RPMI8226 (cell line): ENCODE measurements around the gene TGFBR3L.
"Not testable (repeated sequence)": the region's sequence is repeated elsewhere in the genome, so short reads cannot be mapped to it uniquely, and the experiment has no call there.

Experiments used
- DNase-seq: peaks from one replicate; pipeline ENCODE4 v3.0.0-alpha.2; 2015

Gene TGFBR3L

DNA sequence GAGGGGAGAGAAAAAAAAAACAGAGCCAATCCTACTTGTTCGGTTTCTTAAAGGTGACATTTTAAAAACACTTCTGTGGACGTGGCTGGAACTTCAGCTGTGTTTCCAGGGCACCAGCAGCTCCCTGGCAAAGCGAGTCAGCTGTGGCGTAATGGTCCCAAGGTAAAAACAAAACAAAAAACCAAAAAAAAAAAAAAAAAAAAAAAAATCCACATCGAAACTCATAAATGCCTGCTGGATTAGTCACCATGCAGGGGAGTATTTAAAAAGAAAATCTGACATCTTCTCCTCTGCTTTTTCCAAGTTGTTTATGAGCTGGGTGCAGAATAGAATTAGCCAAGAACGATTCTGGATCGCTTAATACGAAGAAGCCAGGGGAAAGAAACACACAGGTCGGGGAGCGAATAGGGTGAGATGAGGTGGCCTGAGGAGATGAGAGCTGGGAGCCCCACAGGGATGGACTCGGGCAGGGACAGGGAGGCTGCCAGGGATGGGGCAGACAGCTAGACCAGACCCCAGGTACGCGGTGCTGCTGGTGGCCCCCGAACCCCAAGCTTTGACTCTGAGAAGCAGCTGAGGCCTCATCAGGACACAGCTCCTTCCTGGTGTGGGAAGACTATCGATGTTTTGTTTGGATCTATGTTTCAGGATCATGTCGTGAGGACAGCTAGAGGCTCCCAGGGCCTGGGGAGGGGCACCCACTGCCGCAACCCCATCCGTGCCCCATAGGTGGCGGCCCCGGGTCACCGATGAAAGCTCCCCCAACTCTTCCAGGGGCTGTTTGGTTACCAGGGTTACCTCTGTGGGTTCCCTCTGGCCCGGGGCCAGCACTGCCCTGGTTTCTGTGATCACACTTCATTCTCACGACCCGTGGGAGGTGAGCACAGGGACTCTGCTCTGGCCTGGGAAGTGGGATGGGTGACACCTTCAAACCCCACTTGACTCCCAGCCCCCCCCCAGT lies 14.4 kb downstream of the TGFBR3L start:
- DNase-seq: peak; percentile 62

DNA sequence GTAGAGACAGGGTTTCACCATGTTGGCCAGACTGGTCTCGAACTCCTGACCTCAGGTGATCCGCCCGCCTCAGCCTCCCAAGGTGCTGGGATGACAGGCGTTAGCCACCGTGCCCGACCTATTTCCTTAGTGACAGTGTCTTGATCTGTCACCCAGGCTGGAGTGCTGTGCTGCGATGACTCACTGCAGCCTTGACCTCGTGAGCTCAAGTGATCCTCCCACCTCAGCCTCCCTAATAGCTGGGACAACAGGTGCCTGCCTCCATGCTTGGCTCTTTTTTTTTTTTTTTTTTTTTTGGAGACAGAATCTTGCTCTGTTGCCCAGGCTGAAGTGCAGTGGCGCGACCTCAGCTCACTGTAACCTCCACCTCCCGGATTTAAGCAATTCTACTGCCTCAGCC lies 15.4 kb downstream of the TGFBR3L start:
- not testable (repeated sequence) for DNase-seq

DNA sequence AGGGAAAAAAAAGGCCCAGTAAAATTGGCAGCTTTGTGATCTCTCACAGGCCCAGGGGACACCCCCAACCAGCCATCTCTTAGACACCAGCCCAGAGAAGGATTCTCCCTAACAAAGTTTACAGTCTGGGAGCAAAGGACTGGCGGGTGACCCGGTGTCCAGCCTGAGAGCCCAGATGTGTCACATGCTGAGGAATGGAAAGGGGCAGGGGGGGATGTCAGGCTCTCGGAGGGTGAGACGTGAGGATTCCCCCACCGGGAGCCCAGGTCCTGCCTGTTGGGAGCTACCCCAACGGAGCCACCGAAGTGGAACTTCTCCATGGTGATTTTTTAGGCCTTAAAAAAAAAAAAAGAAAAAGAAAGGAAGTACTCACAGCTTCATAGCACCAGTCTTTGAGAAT lies 16.1 kb downstream of the TGFBR3L start:
- DNase-seq: no peak

DNA sequence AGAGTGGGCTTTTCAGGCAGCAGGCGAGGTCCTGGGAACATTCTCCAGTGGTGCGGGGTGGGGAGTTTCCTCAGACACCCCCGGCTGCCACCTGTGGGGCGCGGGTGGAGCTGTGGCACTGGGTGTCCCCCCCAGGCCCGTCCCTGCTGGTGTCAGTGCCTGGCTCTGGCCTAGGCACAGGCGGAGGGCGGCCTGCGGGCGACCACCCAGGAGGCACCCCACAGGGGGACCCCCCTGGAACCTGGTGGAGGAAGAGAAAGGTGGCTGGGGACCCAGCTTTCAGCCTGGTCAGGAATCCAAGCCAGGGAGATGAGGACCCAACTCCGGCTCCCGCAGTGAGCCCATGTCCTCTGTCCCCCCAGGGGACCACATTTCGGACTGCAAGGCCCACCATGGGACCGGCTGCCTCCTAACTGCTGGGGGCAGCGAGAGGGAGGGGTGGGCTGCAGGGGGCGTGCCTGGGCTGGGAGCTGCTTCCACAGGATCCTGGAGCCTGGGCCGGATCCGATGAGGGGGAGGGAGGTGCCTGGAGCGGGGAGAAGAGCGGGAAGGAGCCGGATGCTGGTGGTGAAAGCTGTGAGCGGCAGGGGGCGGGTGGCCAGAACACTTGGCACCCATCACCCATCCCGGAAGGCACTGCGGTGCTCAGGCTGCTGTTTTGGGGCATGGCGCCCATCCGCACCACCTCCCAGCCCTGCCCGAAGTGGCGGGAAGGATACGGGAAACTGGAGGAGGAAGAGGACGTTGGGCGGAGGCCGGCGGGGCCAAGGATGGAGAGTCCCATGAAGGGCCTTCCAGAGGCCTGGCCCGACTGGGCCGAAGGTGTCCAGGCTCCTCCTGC lies 16.8 kb downstream of the TGFBR3L start:
- DNase-seq: no peak

DNA sequence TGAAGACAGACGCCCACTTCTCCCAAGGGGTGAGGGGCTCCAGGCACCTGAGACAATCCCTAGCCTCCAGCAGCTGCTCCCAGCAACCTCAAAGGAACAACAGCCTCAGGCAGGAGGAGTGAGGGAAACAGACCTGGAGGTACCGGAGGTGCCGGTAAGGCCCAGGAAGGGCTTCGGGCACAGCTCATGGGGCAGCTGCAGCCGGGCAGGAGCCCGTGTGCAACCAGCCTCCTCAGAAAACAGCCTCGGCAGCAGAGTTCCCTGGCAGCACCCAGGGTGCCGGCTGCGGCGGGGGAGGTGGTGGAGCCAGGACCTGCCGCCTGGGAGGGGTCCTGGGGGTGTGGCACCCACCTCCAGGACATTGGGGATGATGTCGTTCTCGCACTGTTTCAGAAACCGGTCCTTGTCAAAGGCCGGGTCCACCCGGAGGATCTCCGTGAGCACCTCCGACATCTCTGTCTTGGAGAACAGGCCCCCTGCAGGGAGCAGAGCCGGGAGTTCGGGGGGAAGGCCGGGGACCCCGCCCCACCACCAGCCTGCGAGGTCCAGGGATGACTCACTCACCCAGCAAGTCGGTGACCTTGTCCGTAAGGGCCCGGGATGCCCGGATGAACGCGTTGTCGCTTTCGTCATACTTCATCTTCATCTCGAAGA lies 17.8 kb downstream of the TGFBR3L start:
- DNase-seq: no peak

DNA sequence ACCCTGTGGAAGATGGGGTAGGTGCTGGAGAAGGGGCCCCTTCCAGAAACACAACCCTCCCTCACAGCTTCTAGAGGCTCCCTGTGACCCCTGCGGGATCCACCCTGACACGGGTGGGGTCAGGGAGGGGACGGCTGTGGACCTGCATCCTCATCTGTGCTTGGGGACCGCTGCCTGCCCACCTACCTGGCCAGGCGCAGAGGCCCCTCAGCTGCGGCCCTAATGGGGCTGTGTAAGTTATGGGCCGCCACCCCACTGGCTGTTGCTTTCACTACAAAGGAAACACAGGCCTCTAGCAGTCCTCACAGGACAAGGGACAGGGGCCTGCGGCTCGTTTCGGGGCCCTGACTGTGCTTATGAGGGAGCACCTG lies 18.3 kb downstream of the TGFBR3L start:
- DNase-seq: no peak

DNA sequence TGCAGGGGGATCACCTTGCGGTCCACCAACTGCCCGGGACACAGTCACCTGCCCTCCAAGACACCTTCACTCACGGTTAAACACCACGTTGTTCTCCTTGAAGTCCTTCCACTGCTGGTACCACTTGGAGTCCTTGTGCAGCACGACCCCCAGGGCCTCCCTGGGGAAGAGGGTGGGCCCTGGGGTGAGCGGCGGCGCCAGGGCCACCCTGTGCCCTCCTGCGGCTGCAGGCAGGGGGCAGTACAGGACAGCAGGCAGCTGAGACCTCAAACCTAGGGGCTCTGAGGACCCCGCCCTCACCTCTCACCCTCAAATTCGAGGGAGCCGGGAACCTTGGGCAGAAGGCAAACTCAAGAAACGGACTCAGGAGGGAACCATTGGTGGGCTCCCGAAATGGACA lies 18.8 kb downstream of the TGFBR3L start:
- DNase-seq: no peak

DNA sequence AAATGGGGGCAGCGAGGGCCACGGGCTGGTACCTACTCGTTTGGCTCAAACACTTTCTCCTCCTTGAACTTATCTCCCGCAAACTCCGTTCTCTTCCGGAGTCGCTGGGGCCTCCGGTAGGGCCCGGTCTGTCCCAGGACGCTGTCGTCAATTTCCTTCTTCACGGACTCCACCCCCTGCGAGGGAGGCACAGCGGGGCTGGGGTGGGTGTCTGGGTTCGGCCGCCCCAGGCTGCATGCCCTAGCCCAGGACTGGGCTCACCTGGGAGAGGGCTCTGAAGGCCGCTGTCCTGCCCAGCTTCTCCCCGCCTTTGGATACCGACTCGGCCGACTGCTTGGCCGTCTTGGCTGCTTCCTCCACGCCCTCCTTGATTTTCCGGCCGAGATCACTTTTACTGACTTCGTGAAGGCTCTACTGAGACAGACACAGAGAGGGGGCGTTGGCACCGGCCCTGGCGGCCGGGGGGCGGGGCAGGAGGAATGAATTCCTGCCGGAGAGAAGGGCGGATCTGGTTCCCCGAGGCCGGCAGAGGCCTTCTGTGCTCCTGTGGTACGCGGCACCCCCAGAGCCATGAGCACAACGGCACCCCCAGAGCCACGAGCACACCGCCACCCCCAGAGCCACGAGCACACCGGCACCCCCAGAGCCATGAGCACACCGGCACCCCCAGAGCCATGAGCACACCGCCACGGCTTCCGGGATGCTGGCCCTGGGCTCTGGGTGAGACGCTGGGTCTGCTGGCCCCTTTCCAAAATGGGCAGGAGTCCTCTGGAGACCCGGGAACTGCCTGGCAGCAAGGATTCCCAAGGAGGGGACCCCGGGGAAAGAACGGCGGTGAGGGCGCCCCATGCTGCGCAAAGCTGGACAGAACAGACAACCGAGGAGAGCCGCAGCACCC lies 19.4 kb downstream of the TGFBR3L start:
- DNase-seq: no peak

DNA sequence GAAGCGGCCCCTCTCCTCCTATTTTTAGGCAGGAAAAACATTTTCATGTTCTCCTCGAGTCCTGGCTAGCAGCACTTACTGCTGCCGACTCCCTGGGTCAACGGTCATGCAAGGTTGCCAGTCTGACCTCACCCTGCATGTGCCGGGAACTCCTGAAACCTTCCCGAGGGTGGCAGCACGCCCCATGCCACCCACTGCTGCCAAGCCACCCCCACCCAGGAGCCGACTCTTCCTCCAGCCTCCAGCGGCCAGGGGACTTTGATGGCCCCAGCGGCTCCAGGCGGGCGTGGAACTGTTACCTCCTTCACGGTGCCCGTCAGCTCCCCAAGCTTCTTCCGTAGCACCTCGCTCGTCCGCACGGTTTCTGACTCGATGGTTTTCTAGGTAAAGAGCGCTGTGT lies 20.1 kb downstream of the TGFBR3L start:
- no peak for DNase-seq

DNA sequence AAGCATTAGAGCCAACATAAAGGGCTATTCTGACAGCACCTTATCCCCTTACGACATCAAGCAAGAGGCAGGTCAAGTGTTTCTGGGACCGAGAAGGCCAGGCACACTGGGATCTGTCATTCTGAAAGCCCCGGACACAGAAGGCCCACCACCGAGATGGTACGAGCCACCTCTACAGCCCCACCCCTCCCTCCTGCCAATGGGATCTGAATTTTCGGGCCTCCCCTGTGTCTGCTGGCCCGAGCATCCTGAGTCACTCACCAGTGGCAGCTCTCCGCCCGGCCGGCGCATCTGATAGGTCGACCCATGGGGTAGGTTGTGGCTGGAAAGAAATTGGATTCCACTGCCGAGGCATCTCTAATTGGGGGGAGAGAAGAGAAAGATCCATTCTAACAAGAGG lies 26.2 kb downstream of the TGFBR3L start:
- DNase-seq: no peak

DNA sequence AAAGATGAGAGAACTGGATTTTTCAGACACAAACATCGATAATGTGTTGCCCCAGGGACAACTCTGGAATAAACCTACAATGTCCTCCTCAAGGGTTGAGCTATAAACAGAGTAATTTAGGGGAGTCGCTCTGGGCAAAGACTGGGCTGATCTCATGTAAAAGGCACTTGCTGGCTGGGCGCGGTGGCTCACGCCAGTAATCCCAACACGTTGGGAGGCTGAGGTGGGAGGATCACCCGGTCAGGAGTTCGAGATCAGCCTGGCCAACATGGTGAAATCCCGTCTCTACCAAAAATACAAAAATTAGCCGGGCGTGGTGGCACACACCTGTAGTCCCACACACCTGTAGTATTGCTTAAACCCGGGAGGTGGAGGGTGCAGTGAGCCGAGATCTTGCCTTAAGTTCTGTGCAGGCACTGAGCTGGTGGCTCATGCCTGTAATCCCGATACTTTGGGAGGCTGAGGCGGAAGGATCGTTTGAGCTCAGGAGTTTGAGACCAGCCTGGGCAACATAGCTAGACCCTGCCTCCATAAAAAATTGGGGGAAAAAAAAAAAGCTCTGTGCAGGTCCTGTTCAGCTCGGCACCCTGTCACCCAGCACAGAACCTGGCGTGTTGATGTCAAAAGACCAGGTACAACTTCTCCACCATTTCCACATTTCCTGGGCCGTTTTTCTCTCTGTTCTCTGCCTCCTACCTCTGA lies 27.4 kb downstream of the TGFBR3L start:
- DNase-seq: no peak

DNA sequence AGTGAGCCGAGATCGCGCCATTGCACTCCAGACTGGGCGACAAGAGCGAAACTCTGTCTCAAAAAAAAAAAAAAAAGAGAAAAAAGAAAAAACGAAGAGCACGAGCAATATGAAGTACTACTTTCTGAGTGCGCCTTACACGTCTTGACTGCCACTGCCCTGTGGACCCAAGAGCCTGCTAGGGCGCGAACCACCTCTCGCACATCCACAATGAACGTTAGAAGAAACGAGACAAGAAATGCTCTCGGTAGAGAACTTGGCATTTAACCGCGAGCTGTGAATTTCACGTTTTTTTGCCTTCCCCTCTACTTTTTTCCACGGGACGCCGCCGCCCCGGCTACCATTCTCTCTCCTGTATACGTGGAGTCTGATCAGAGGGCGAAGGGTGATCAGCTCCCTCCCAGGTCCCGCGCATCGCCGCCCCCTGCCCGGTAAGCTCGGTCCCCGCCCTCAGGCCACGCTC lies 28.4 kb downstream of the TGFBR3L start:
- no peak for DNase-seq

DNA sequence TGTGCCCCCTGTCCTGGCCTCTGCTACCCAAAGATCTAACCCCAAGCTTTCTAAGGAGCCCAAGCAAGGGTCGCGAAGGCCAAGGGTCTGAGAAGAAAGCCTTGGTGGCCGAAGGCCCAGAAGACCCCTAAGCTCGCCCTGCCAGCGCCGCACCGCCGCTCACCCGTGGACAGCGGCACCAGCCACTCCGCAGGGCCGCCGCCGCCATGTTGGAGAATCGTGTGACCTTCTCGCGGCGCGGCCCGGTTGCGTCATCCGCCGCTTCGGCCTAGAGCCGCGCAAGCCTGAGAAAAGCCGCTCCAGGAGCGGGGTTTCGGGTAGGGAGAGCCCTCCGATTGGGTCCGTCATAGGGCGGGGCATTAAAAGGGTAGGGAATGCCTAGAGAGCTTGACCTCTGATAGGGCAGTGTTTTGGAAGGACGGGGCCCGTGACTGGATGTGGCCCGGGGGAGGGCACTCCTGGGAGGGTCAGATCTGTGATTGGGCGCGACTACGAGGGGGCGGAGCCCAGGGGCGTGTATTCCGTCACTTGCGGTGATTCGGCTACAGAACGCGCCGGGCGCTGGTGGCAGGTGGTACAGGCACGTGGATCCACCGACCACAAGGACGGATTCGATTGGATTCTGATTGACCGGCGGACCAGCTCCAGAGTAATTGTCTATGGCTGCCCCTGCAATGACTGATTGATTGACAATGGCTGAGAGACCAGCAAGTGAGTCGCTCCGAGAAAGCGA lies 29.0 kb downstream of the TGFBR3L start, which contains the start of gene TIMM44:
TSS of gene TIMM44 (minus strand) at position 223 of the 733 bp plus-strand sequence. CDS start at position 208, 15 bp downstream.
- peak; percentile 99 for DNase-seq

DNA sequence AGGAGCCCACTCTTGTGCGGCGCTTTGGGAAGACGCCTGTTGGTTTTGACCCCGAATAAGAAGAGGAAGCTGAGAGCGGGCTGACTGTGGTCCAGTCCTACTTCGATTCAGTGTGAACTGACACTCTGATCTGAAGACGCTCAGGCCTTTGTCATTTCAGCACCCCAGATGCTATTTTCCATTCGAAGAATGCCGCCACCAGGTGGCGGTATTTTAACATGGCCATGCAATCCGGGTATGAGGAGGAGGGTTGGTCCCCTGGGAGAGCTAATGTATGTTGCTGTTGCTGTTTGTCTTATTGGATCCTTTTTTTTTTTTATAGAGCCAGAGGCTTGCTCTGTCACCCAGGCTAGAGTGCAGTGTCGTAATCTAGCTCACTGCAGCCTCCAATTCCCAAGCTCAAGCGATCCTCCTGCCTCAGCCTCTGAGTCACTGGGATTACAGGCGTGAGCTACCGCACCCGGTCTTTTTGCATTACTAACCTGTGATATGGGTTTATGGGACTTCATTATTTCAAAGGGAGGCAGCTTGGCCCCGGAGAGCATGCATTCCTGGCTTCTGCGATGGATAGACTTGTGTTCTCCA lies 29.6 kb downstream of the TGFBR3L start:
- DNase-seq: peak; percentile 92

DNA sequence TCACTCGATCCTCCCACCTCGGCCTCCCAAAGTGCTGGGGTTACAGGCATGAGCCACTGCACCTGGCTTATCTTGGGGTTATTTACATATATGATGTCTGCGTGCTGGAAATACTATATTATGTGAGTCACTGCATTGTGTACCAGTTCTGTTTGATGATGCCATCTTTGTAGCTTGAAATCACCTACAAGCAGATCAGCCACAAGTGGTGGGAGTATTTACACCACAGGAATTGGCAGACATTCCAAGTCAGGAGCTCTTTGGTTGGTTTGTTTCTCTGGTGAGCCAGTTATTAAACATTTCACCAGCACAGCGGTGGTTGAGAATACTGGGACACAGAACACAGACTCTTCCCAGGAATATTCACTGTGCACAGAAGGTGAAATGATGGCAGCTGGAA lies 33.3 kb downstream of the TGFBR3L start:
- no peak for DNase-seq

DNA sequence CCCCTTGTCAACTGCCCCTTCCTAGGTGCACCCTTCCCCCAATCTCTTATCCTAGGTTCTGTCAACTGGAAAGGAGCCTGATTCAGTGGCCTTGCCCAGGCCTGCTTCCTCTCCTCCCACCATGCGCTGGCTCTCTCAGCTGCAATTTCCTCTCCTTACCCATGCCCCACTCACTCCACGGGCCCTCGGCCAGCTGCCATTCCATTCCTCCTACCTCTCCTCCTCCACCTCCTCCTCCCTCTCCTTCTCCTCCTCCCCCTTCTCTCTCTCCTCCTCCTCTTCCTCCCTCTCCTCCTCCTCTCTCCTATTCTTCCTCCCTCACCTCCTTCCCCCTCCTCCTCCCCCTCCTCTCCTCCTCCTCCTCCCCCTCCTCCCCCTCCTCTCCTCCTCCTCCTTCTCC lies 38.4 kb downstream of the TGFBR3L start:
- DNase-seq: no peak

DNA sequence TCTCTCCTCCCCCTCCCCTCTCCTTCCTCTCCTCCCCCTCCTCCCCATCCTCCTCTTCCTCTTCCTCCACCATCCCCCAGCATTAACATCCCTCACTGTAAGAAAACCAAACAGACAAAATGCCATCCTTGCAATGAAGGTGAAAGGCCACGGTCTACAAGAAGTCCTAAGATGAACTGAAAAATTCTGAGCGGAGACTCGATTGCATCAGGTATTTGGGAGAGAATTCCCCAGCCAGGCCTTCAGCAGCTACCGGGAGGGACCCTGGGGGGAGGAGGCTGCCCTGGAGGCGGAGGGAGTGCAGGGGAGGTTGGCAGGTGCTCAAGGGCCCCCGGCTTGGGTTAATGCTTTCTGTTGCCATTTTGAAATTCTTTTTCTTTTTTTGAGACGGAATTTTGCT lies 38.9 kb downstream of the TGFBR3L start:
- DNase-seq: no peak

DNA sequence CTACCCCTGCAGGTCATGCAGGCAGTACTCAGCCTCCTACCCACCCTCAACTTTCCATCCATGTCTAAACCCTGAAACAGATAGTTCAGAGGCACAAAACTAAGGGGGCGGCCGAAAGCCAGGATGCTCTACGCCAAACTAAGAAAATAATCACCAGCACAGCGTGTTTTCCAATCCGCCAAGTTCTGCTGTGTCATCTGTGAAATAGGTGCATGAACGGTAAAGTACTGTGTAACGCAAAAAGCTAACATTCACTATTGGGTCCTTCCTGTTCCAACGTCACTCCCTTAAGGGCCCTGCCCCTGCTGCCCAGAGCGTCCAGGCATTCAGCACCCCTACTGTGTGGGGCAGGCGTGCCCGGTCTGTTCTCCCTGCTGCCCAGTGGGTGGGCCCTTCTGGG lies 41.1 kb downstream of the TGFBR3L start:
- DNase-seq: no peak

DNA sequence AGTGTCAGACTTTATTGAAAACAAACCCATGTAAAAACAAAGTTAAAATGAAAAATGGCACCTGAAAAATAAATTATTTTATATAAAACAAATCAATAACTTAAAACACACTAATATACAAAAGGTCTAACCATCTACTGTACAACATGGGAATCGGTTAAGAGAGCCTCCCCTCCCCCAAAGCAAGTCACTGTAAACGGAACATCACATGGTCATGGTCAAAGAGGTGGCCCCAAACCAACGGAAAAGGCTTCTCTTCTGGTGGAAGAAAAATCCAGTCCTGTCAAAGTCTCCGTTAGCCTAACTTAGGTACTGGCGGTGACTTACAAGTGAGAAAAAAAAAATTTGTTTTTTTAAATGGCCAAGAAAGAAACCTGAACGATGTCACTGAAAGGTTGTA lies 44.6 kb downstream of the TGFBR3L start:
- no peak for DNase-seq

DNA sequence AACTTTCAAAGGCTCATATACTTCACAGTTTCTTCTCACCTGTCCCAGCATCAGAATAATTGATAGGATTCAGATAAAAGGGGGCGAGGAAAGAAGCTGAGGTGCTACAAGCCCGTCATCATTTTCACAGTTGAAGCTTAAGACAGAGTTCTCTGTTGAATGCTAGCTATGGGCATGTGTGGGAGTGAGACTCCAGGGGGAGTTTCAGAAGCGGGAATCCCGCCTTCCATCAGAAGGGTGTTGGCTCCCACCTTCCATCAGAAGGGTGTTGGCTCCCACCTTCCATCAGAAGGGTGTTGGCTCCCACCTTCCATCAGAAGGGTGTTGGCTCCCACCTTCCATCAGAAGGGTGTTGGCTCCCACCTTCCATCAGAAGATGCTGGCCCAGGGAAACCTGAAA lies 46.5 kb downstream of the TGFBR3L start:
- not testable (repeated sequence) for DNase-seq
